WERI-Rb-1 (cell line): ENCODE measurements around the gene SYN1.

Experiments used
- DNase-seq: peaks from one replicate; pipeline ENCODE4 v3.0.0-alpha.2; 2020
- H3K27ac ChIP-seq: fragments of 250-450 bp; sonication (Bioruptor Pico); 2 replicates; pipeline ENCODE4 v1.5.1; 2020; ENCODE audit warnings: mild to moderate bottlenecking, moderate library complexity
- H3K27me3 ChIP-seq: fragments of 250-450 bp; sonication (Bioruptor Pico); 2 replicates; pipeline ENCODE4 v1.5.1; 2021; ENCODE audit warnings: mild to moderate bottlenecking, low read depth, moderate library complexity; ENCODE audit not compliant: insufficient read depth, severe bottlenecking
- H3K36me3 ChIP-seq: fragments of 250-450 bp; sonication (Bioruptor Pico); 2 replicates; pipeline ENCODE4 v1.5.1; 2020; ENCODE audit warnings: mild to moderate bottlenecking, moderate library complexity
- H3K4me3 ChIP-seq: 2 replicates; pipeline ENCODE4 v1.5.1; 2011; ENCODE audit warnings: low read depth, mild to moderate bottlenecking, control low read depth, low read length
- H3K9me3 ChIP-seq: fragments of 250-450 bp; sonication (Bioruptor Pico); 2 replicates; pipeline ENCODE4 v1.5.1; 2021; ENCODE audit warnings: mild to moderate bottlenecking, moderate library complexity; ENCODE audit not compliant: severe bottlenecking
- CTCF ChIP-seq: IDR thresholded peaks from 2 replicates; pipeline ENCODE4 v1.5.1; 2011; ENCODE audit warnings: low read depth, mild to moderate bottlenecking, control low read depth, inconsistent platforms, low read length

The SYN1 gene

GRCh38 chrX:47638816-47639215, 19.2 kb upstream of the SYN1 start:
- Histone ChIP-seq H3K27me3 (peaks cover 10% of the 10 kb centered on the region), H3K27ac (no peak overlapping the region), H3K4me3 (no peak overlapping the region), H3K36me3 (peaks cover 14% of the 10 kb centered on the region), H3K9me3 (no peaks in the 10 kb centered on the region)
- no peak for DNase-seq
- no peak for TF ChIP-seq CTCF

GRCh38 chrX:47637546-47638195, 18.0 kb upstream of the SYN1 start:
- TF ChIP-seq CTCF, result no peak
- Histone ChIP-seq H3K27ac (no peak overlapping the region), H3K36me3 (peaks cover 14% of the 10 kb centered on the region)

GRCh38 chrX:47634871-47635575, 15.4 kb upstream of the SYN1 start:
- TF ChIP-seq CTCF, result no peak
- Histone ChIP-seq H3K27ac (no peak overlapping the region), H3K9me3 (no peaks in the 10 kb centered on the region), H3K36me3 (peaks cover 5% of the 10 kb centered on the region), H3K27me3 (peaks cover 18% of the 10 kb centered on the region), H3K4me3 (no peak overlapping the region)
- DNase-seq, result no peak

More at GRCh38 chrX:47637546-47638195, 18.0 kb upstream of the SYN1 start:
- peaks cover 10% of the 10 kb centered on the region for H3K27me3 ChIP-seq
- no peak overlapping the region for H3K4me3 ChIP-seq
- DNase-seq, result no peak
- no peaks in the 10 kb centered on the region for H3K9me3 ChIP-seq

- H3K4me3 ChIP-seq, result no peak overlapping the region
- no peak for TF ChIP-seq CTCF
- no peak overlapping the region for H3K27ac ChIP-seq
- H3K36me3 ChIP-seq, result no peaks in the 10 kb centered on the region; the same call in 1 of the 2 replicates
- peaks cover 13% of the 10 kb centered on the region for H3K27me3 ChIP-seq
- no peaks in the 10 kb centered on the region for H3K9me3 ChIP-seq
- no peak for DNase-seq
Observed at GRCh38 chrX:47633689-47634590, 14.3 kb upstream of the SYN1 start.

GRCh38 chrX:47632666-47633065, 13.0 kb upstream of the SYN1 start:
- Histone ChIP-seq H3K9me3 (no peaks in the 10 kb centered on the region), H3K27ac (no peak overlapping the region), H3K36me3 (no peaks in the 10 kb centered on the region; the same call in 1 of the 2 replicates), H3K4me3 (no peak overlapping the region), H3K27me3 (peaks cover 16% of the 10 kb centered on the region)
- DNase-seq, result no peak
- TF ChIP-seq CTCF, result no peak
